Endothelial cell of umbilical vein (primary cell): Measurements from ENCODE around the gene OR52I2.

ENCODE experiments used
- CTCF ChIP-seq, 2 donors: IDR thresholded peaks; 1 replicate in 1 of 2; 2 replicates in 1 of 2; pipeline ENCODE4 v1.5.1; 2011; ENCODE audit warnings: low read length in 2 of 2, mild to moderate bottlenecking in 2 of 2, moderate library complexity in 2 of 2, control low read depth in 1 of 2, inconsistent platforms in 1 of 2, low read depth in 1 of 2; ENCODE audit not compliant: insufficient read depth in 1 of 2; ENCODE audit errors: extremely low read depth in 1 of 2
- JUN ChIP-seq: IDR thresholded peaks from 2 replicates; pipeline ENCODE4 v1.6.1; 2011; ENCODE audit warnings: borderline replicate concordance, low read depth; ENCODE audit not compliant: insufficient read length, insufficient read depth
- POLR2A ChIP-seq: IDR thresholded peaks from 2 replicates; pipeline ENCODE4 v1.6.1; 2012; ENCODE audit warnings: low read depth, mild to moderate bottlenecking, control low read depth, low read length

- TF ChIP-seq CTCF (IDR thresholded peaks at IDR 0.05; ENCODE audit: extremely low read depth in 1 of 2, insufficient read depth in 1 of 2, low read depth in 1 of 2, low read length in 2 of 2) (no peak), JUN (no peak), POLR2A (no peak)
Measured at GRCh38 chr11:4607096-4607495, 25.6 kb downstream of the OR52I2 start.
